Measurements from ENCODE around the gene CDK14. TPM values are rescaled to one million over a fixed set of nuclear protein-coding genes. Genes with fewer than 3 reads are reported as not detected.
"Not testable (repeated sequence)": the region's sequence is repeated elsewhere in the genome, so short reads cannot be mapped to it uniquely, and the experiment has no call there.

The CDK14 gene
- total RNA-seq, 1 donor = 11.1 TPM

DNA sequence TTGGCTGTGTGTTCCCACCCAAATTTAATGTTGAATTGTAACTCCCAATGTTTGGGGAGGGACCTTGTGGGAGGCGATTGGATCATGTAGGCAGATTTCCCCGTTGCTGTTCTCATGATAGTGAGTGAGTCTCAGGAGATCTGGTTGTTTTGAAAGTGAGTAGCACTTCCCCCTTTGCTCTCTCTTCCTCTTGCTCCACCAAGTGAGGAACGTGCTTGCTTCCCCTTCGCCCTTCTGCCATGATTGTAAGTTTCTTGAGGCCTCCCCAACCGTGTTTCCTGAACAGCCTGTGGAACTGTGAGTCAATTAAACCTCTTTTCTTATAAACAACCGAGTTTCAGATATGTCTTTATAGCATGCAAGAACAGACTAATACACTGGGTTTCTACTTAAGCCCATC, 176.3 kb downstream of the CDK14 start:
- H3K4me3 ChIP-seq (ENCODE audit: low read length) = no peak overlapping the region
- H3K9me3 ChIP-seq (ENCODE audit: low read depth, low read length) = no peaks in the 10 kb centered on the region
- H3K4me1 ChIP-seq (ENCODE audit: insufficient read depth, low read length) = no peaks in the 10 kb centered on the region
- H3K27me3 ChIP-seq (ENCODE audit: insufficient read depth, low read length) = no peaks in the 10 kb centered on the region

DNA sequence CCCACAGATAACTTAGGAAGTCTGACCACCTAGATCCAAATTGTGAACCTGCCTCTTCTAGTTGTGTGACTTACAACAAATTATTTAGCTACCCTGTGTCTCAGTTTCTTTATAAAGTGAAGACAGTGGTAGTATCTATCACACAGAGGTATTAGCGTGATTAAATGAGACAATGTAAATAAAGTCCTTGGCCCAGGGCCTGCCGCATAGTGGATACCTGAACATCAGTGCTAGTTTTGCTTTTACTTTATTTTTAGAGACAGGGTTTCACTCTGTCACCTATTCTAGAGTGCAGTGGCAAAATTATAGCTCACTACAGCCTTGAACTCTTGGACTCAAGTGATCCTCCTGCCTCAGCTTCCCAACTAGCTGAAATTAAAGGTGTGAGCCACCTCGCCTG, 177.1 kb downstream of the CDK14 start:
- Histone ChIP-seq H3K27me3 (ENCODE audit: insufficient read depth, low read length) (no peaks in the 10 kb centered on the region), H3K4me3 (ENCODE audit: low read length) (no peak overlapping the region), H3K9me3 (ENCODE audit: low read depth, low read length) (no peaks in the 10 kb centered on the region), H3K4me1 (ENCODE audit: insufficient read depth, low read length) (no peaks in the 10 kb centered on the region)

DNA sequence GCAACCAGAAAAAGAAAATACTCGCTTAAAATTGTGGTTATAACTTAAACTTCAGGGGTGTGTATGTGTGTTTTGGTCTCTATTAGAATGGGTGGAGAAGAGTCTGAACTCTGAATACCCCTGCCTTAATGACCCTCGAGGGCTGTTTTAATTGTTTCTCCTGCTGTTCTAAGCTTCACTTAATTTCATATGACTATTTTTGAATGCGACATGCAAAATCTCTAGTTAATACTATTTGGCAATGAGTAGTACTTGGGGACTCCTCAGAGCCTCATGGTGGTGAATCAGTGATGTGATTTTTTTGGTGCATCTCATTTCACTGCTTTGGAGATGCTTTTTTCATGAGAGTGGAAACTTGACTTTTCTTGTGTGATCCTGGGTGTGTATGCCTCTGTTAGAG, 178.6 kb downstream of the CDK14 start:
- H3K4me1 ChIP-seq (ENCODE audit: insufficient read depth, low read length) = no peaks in the 10 kb centered on the region
- H3K9me3 ChIP-seq (ENCODE audit: low read depth, low read length) = no peaks in the 10 kb centered on the region
- no peak overlapping the region for H3K4me3 ChIP-seq (ENCODE audit: low read length)
- no peaks in the 10 kb centered on the region for H3K27me3 ChIP-seq (ENCODE audit: insufficient read depth, low read length)

DNA sequence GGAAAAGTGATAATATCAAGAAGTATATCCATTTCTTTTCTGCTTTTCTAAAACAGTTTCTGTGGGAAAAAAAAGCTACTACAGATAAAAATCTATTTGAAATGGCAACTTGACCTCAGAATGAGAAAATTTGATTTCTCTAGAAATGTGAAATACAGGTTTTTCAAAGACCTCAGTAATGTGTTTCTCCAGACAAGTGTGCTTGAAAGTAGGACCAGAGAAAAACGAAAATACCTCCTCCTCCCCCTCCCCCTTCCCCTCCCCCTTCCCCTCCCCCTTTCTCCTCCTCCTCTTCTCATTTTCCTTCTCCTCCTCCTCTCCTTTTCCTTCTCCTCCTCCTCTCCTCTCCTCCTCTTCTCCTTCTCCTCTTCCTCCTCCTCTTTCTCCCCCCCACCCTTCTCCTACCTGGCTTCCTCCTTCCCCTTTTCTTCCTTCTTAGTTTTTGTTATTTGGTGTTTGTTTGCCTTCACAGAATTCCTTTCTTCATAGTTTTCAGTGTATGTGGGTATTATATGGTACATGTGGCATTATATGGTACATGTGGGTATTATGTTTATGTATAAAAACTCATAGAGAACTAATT, 179.4 kb downstream of the CDK14 start:
- no peaks in the 10 kb centered on the region for H3K9me3 ChIP-seq (ENCODE audit: low read depth, low read length)
- H3K4me1 ChIP-seq (ENCODE audit: insufficient read depth, low read length) = no peaks in the 10 kb centered on the region
- H3K27me3 ChIP-seq (ENCODE audit: insufficient read depth, low read length) = no peaks in the 10 kb centered on the region
- no peak overlapping the region for H3K4me3 ChIP-seq (ENCODE audit: low read length)

DNA sequence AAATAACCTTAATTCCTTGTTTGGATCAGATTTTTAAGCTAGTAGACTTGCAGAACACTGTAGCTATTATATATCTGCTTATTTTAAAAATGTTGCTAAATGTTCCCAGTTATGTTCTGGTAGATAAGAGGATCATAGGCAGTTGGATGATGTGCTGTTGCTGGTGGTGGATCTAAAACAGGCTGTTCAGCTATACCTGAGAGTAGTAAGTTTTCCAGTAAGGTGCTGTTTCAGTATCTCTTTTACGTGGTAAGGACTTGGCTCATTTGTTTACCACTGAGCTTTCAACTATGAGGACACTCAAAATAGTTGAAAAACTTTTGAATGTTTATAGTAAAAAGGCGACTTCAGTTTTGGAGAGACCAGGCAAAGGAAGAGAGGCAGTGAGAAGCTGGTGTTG, 180.9 kb downstream of the CDK14 start:
- H3K27me3 ChIP-seq (ENCODE audit: insufficient read depth, low read length) = no peaks in the 10 kb centered on the region
- H3K4me3 ChIP-seq (ENCODE audit: low read length) = no peak overlapping the region
- H3K4me1 ChIP-seq (ENCODE audit: insufficient read depth, low read length) = no peaks in the 10 kb centered on the region
- H3K9me3 ChIP-seq (ENCODE audit: low read depth, low read length) = no peaks in the 10 kb centered on the region

DNA sequence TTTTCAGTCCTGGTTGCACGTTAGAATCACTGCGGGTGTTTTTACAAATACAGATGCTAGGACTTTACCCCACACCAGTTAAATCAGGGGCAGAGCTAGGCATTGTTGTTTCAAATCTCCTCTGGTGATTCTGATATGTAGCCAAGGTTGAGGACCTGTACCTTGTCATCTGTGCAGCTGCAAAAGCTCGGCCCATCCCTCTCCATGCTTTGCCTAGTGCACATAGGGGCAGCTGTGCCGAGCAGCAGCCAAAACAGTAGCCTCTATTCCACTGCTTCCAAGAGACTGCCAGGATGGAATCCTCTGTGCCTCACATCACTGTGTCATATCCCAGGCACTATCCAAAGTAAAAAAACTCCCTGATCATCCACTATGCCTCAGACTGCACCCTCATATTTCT, 181.3 kb downstream of the CDK14 start:
- Histone ChIP-seq H3K4me3 (ENCODE audit: low read length) (no peak overlapping the region), H3K9me3 (ENCODE audit: low read depth, low read length) (no peaks in the 10 kb centered on the region), H3K27me3 (ENCODE audit: insufficient read depth, low read length) (no peaks in the 10 kb centered on the region), H3K4me1 (ENCODE audit: insufficient read depth, low read length) (no peaks in the 10 kb centered on the region)

DNA sequence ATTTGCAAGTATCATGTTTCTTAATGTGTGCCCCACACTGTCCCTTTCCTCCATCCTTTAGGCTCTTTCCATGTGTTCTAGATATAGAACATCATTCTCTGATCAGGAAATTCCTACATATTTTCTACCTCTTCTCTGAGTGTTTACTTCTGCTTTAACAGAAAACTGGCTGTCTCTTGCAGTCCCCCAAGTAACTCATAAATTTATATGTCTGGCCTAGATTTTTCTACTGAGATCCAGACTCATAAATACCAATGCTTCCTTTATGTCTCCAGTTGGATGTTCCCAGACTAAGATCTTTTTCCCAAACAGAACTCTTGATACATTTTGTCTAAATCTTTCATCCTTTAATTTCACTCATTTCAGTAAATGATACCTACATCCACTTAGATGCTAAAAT, 181.8 kb downstream of the CDK14 start:
- no peaks in the 10 kb centered on the region for H3K27me3 ChIP-seq (ENCODE audit: insufficient read depth, low read length)
- H3K4me1 ChIP-seq (ENCODE audit: insufficient read depth, low read length) = no peaks in the 10 kb centered on the region
- no peak overlapping the region for H3K4me3 ChIP-seq (ENCODE audit: low read length)
- H3K9me3 ChIP-seq (ENCODE audit: low read depth, low read length) = no peaks in the 10 kb centered on the region

DNA sequence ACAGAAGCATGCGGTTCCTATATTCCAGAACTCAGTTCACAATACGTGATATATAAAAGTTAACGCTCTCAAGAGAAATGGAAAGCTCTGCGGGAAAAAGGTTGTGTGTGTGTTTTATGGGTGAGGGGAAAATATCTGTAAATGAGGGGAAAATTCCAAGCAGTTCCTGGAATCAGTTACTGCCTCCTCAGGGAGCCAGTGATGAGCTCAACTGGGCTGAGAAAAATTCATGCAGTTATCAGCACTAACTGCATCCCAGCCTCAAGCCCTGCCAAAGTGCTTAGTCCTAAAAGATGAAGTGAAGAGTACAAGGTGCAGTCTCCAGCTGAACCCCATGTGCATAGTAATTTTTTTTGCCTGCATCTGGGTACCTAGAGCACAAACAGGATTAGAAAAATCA, 191.9 kb downstream of the CDK14 start:
- peaks cover 8% of the 10 kb centered on the region for H3K9me3 ChIP-seq (ENCODE audit: low read depth, low read length)
- no peaks in the 10 kb centered on the region for H3K4me1 ChIP-seq (ENCODE audit: insufficient read depth, low read length)
- H3K27me3 ChIP-seq (ENCODE audit: insufficient read depth, low read length) = no peaks in the 10 kb centered on the region
- H3K4me3 ChIP-seq (ENCODE audit: low read length) = no peak overlapping the region

DNA sequence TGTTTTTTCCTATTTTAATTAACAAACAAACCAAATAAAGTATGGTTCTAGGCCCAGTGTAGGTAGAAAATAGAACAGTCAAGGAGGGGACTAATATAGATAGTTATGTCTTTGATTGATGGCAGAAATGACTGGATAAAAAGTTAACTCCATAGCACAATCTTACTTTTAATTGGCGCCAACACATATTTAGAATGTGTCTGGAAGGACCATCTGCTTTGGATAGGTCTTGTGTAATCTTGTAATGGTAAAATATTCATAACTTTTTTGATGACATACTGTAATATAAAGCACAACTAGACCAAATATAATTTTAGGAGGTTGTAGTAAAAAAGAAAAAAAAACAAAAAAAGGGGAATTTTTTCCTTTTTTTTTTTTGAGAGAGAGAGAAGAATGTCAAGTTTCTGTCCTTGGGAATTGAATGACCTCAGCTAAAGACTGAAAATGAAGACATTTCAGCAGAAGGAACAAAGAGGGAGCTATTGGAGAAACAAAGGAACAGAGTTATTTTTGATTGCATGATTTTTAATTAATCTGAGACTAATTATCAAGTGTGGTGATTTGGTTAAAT, 193.7 kb downstream of the CDK14 start:
- Histone ChIP-seq H3K9me3 (ENCODE audit: low read depth, low read length) (peaks cover 14% of the 10 kb centered on the region), H3K27me3 (ENCODE audit: insufficient read depth, low read length) (no peaks in the 10 kb centered on the region), H3K4me3 (ENCODE audit: low read length) (no peak overlapping the region), H3K4me1 (ENCODE audit: insufficient read depth, low read length) (no peaks in the 10 kb centered on the region)

DNA sequence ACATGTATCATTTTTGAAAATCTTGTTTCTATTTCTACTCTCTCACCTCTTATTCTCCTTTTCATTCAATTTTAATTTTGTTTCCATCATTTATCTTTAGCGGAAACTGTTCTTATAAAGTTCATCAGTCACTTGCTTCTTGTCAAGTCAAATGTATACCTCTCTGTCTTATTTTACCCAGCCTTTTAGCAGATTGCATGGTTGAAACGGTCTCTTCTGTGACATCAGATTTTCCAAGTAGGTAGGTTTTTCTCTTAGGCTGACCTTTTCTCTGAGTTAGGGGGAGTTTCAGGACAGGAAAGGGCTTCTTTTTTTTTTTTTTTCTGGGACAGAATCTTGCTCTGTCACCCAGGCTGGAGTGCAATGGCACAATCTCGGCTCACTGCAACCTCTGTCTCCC, 195.5 kb downstream of the CDK14 start:
- Histone ChIP-seq H3K9me3 (ENCODE audit: low read depth, low read length) (peaks cover 14% of the 10 kb centered on the region), H3K4me3 (ENCODE audit: low read length) (no peak overlapping the region), H3K4me1 (ENCODE audit: insufficient read depth, low read length) (no peaks in the 10 kb centered on the region), H3K27me3 (ENCODE audit: insufficient read depth, low read length) (no peaks in the 10 kb centered on the region)

DNA sequence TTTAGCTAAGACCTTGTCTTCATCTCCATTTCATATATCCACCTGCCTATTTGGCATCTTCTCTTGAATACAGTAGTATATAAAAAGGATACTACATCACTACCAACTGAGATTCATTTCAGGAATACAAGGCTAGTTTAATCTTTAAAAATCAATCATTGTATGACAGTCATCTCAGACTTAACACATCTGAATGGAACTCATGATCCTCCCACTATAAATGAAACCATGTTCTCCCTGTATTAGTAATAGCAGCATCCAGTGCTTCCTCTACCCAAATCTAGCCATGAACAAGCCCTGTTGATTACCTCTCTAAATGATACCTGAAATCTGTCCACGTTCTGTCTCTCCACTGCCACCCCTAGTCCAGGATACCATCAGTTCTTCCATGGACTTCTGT, 196.2 kb downstream of the CDK14 start:
- no peaks in the 10 kb centered on the region for H3K27me3 ChIP-seq (ENCODE audit: insufficient read depth, low read length)
- no peaks in the 10 kb centered on the region for H3K4me1 ChIP-seq (ENCODE audit: insufficient read depth, low read length)
- H3K4me3 ChIP-seq (ENCODE audit: low read length) = no peak overlapping the region
- H3K9me3 ChIP-seq (ENCODE audit: low read depth, low read length) = peaks cover 14% of the 10 kb centered on the region

DNA sequence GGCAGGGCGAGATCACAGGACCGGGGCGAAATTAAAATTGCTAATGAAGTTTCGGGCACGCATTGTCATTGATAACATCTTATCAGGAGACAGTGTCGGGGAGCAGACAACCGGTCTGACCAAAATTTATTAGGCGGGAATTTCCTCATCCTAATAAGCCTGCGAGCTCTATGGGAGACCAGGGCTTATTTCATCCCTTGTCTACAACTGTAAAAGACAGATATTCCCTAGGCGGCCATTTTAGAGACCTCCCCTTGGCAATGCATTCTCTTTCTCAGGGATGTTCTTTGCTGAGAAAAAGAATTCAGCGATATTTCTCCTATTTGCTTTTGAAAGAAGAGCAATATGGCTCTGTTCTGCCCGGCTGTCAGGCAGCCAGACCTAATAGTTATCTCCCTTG, 198.1 kb downstream of the CDK14 start:
- H3K4me1 ChIP-seq (ENCODE audit: insufficient read depth, low read length); H3K4me3 ChIP-seq (ENCODE audit: low read length); H3K27me3 ChIP-seq (ENCODE audit: insufficient read depth, low read length): not testable (repeated sequence)
- peaks cover 14% of the 10 kb centered on the region for H3K9me3 ChIP-seq (ENCODE audit: low read depth, low read length)

DNA sequence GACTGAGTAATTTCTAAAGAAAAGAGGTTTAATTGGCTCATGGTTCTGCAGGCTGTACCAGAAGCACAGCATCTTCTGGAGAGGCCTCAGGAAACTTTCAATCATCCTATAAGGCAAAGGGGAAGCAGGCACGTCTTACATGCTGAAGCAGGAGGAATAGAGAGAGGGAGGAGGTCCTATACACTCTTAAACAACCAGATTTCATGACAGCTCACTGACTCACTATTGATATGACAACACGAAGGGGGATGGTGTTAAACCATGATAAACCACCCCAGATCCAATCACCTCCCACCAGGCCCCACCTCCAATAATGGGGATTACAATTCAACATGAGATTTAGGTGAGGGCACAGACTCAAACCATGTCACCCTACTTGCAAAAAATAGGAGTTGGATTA, 201.5 kb downstream of the CDK14 start:
- Histone ChIP-seq H3K4me3 (ENCODE audit: low read length) (no peak overlapping the region), H3K4me1 (ENCODE audit: insufficient read depth, low read length) (no peaks in the 10 kb centered on the region), H3K9me3 (ENCODE audit: low read depth, low read length) (peaks cover 10% of the 10 kb centered on the region), H3K27me3 (ENCODE audit: insufficient read depth, low read length) (no peaks in the 10 kb centered on the region)

DNA sequence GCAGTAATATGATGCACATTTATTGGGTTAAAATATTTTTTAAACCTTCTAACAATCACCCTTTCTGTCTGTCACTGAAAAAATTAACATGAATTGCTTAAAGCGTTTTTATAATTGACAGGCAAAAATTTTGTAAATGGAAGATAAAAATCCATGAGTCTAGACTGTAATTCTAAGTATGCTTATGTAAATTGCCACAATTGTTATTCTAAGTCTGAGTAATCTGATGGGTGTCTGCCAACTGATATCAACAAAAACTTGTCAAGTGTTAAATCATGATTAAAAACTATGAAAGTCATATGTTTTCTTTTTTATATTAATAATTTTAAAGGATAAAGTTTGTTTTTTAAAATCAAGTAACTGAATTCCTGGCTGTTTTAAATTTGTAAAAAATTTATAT, 208.2 kb downstream of the CDK14 start:
- Histone ChIP-seq H3K9me3 (ENCODE audit: low read depth, low read length) (peaks cover 7% of the 10 kb centered on the region), H3K4me3 (ENCODE audit: low read length) (no peak overlapping the region), H3K4me1 (ENCODE audit: insufficient read depth, low read length) (no peaks in the 10 kb centered on the region), H3K27me3 (ENCODE audit: insufficient read depth, low read length) (no peaks in the 10 kb centered on the region)

DNA sequence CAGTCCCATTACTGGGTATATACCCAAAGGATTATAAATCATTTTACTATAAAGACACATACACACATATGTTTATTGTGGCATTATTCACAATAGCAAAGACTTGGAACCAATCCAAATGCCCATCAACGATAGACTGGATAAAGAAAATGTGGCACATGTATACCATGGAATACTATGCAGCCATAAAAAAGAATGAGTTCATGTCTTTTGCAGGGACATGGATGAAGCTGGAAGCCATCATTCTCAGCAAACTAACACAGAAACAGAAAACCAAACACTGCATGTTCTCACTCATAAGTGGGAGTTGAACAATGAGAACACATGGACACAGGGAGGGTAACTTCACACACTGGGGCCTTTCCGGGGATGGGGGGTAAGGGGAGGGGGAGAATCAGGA, 219.4 kb downstream of the CDK14 start:
- H3K4me1 ChIP-seq (ENCODE audit: insufficient read depth, low read length); H3K9me3 ChIP-seq (ENCODE audit: low read depth, low read length); H3K27me3 ChIP-seq (ENCODE audit: insufficient read depth, low read length); H3K4me3 ChIP-seq (ENCODE audit: low read length): not testable (repeated sequence)

DNA sequence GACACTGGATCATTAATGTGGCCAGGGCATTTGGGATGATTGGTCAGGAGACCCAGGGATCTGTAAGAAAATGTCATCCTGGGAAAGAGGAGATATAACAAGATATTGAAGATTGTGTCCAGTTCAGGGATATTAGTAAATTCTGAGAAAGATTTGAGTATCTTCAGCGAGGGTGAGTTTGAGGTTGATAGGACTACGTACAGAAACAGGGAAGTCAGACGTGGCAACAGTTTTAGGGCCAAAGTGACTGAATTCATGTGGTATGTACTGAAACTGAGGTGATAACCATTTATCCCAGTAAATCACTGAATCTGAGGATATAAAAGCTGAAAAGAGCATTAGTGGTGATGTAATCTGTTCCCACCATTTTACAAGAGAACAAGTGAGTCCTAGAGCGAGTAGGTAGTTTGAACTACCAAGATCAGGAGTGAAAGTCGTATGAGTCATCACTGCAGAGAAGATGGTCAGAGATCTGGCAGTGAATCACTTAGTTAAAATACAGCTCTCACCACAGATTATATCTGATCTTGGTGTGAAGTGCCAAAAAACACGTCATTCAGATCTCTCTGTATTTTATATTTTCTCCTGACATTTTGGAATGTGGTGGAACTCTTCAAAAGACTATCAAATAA, 220.5 kb downstream of the CDK14 start:
- no peaks in the 10 kb centered on the region for H3K4me1 ChIP-seq (ENCODE audit: insufficient read depth, low read length)
- no peaks in the 10 kb centered on the region for H3K27me3 ChIP-seq (ENCODE audit: insufficient read depth, low read length)
- no peak overlapping the region for H3K4me3 ChIP-seq (ENCODE audit: low read length)
- H3K9me3 ChIP-seq (ENCODE audit: low read depth, low read length) = no peaks in the 10 kb centered on the region

Measured in mononuclear cell (primary cell).